Mesendoderm (in vitro differentiated cells): ENCODE results near the gene PNPLA8. TPM values are rescaled to one million over a fixed set of nuclear protein-coding genes. Genes with fewer than 3 reads are reported as not detected.
A peak's percentile ranks its signal among the peaks of the same experiment; 100 is the strongest.

Experiments
- DNase-seq: peaks from one replicate; pipeline ENCODE4 v3.0.0; 2013
- H2AK5ac ChIP-seq: 2 replicates; pipeline ENCODE4 v1.6.1; 2013; ENCODE audit warnings: low read length, inconsistent platforms
- H2BK120ac ChIP-seq: 2 replicates; pipeline ENCODE4 v1.6.1; 2013; ENCODE audit warnings: low read depth, mild to moderate bottlenecking, low read length, moderate library complexity, mixed read lengths
- H2BK15ac ChIP-seq: replicated peaks from 2 replicates; pipeline ENCODE4 v1.6.1; 2013; ENCODE audit warnings: low read depth, mild to moderate bottlenecking, moderate library complexity
- H2BK5ac ChIP-seq: 2 replicates; pipeline ENCODE4 v1.6.1; 2013; ENCODE audit warnings: low read length, inconsistent platforms
- H3K18ac ChIP-seq: 2 replicates; pipeline ENCODE4 v1.6.1; 2013; ENCODE audit warnings: mild to moderate bottlenecking, low read length, mixed read lengths
- H3K23ac ChIP-seq: one replicate; pipeline ENCODE4 v1.6.1; 2013; ENCODE audit warnings: low read length
- H3K27ac ChIP-seq: 2 replicates; pipeline ENCODE4 v1.5.1; 2013; ENCODE audit warnings: low read depth, mild to moderate bottlenecking, inconsistent platforms, low read length, moderate library complexity
- H3K27me3 ChIP-seq: 2 replicates; pipeline ENCODE4 v1.6.1; 2013; ENCODE audit warnings: low read length, control low read depth, mild to moderate bottlenecking, inconsistent platforms; ENCODE audit not compliant: insufficient read depth, poor library complexity
- H3K36me3 ChIP-seq: 2 replicates; pipeline ENCODE4 v1.6.1; 2013; ENCODE audit warnings: low read length, inconsistent platforms; ENCODE audit not compliant: control insufficient read depth, insufficient read depth
- H3K4ac ChIP-seq: one replicate; pipeline ENCODE4 v1.6.1; 2013; ENCODE audit warnings: low read depth, mild to moderate bottlenecking, low read length, moderate library complexity
- H3K4me1 ChIP-seq: 2 replicates; pipeline ENCODE4 v1.6.1; 2013; ENCODE audit warnings: low read depth, low read length, inconsistent platforms; ENCODE audit not compliant: control insufficient read depth
- H3K4me2 ChIP-seq: 2 replicates; pipeline ENCODE4 v1.6.1; 2013; ENCODE audit warnings: low read length
- H3K4me3 ChIP-seq: 2 replicates; pipeline ENCODE4 v1.5.1; 2013; ENCODE audit warnings: mild to moderate bottlenecking, low read length
- H3K56ac ChIP-seq: one replicate; pipeline ENCODE4 v1.6.1; 2013; ENCODE audit warnings: low read length
- H3K79me1 ChIP-seq: 2 replicates; pipeline ENCODE4 v1.6.1; 2013; ENCODE audit warnings: low read length, inconsistent platforms
- H3K79me2 ChIP-seq: 2 replicates; pipeline ENCODE4 v1.6.1; 2013; ENCODE audit warnings: mild to moderate bottlenecking, low read length; ENCODE audit not compliant: control insufficient read depth, insufficient read depth
- H3K9ac ChIP-seq: 2 replicates; pipeline ENCODE4 v1.6.1; 2013; ENCODE audit warnings: low read length, inconsistent platforms
- H4K5ac ChIP-seq: one replicate; pipeline ENCODE4 v1.6.1; 2013; ENCODE audit warnings: low read length
- H4K8ac ChIP-seq: one replicate; pipeline ENCODE4 v1.6.1; 2013; ENCODE audit warnings: low read depth, mild to moderate bottlenecking, control low read depth, low read length, moderate library complexity
- WGBS: extraction: QIAGEN DNeasy Blood & Tissue Kit; methylation state at CpG from one replicate; pipeline ENCODE4 v1.1.7; 2013; ENCODE audit warnings: low lambda C conversion rate, missing lambda C conversion rate; ENCODE audit not compliant: insufficient coverage; ENCODE audit errors: extremely low coverage; 5-methylcytosine and 5-hydroxymethylcytosine counted together
- polyA plus RNA-seq, 2 experiments: library from polyadenylated mRNA; stranded (reverse); fragments of 200-250 nt; gene quantifications; one replicate each; pipeline ENCODE4 v1.2.3, GENCODE V29; 2013

Gene PNPLA8
- polyA plus RNA-seq (2013, experiment 1 of 2), result 7.8 TPM
- polyA plus RNA-seq (2013, experiment 2 of 2), result 8.3 TPM

- Histone ChIP-seq H3K9ac (peak within 1 kb of the TSS; percentile 88), H3K4ac (no peak within 1 kb of the TSS), H3K23ac (no peak within 1 kb of the TSS)
Measured at GRCh38 chr7:108525985-108526767, at the start of gene PNPLA8. Gene PNPLA8 (minus strand): TSS chr7:108526135. CDS start chr7:108515491, 10,644 bp downstream.

DNA sequence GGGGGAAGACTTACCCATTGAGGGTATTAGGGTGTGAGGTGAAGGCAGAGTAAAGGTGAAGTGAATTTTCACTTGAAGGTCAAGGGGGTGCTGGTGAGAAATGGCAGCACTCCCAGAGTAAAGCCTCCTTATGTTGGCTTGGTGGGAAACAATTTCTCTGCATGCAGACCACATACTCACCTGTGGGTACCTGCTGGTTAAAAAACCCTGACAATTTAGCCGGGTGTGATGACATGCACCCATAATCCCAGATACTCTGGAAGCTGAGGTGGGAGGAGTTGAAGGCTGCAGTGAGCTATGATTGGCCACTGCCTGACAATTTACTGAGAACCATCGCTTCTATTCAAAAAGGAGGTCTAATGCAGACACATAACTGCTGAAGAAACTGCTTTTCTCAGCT lies 49.2 kb upstream of the PNPLA8 start:
- Histone ChIP-seq H3K36me3 (peaks cover 2% of the 10 kb centered on the region), H4K8ac (no peak overlapping the region), H3K4ac (no peak overlapping the region), H2BK15ac (no peak overlapping the region), H3K79me2 (peaks cover 12% of the 10 kb centered on the region), H2AK5ac (no peak overlapping the region), H3K4me1 (no peaks in the 10 kb centered on the region), H2BK5ac (no peak overlapping the region), H3K27ac (no peak overlapping the region), H3K27me3 (no peaks in the 10 kb centered on the region), H3K18ac (no peak overlapping the region), H3K4me2 (no peak overlapping the region), H3K9ac (no peak overlapping the region), H2BK120ac (no peak overlapping the region), H4K5ac (no peak overlapping the region), H3K23ac (no peak overlapping the region), H3K4me3 (no peak overlapping the region), H3K79me1 (peaks cover 7% of the 10 kb centered on the region), H3K56ac (no peak overlapping the region)
- no peak for DNase-seq
- WGBS, result no CpG with 5 or more reads among the region's 2 CpGs

More at GRCh38 chr7:108525985-108526767, at the start of gene PNPLA8:
- Histone ChIP-seq H3K79me1 (peaks cover 4% of the 10 kb centered on the region), H2AK5ac (no peak within 1 kb of the TSS), H3K36me3 (no peaks in the 10 kb centered on the region), H3K4me2 (peak within 1 kb of the TSS; percentile 91), H3K18ac (no peak within 1 kb of the TSS), H3K27ac (peak within 1 kb of the TSS; percentile 85), H3K4me3 (peak within 1 kb of the TSS; percentile 77), H3K27me3 (no peaks in the 10 kb centered on the region), H2BK5ac (peak within 1 kb of the TSS; percentile 60), H4K8ac (peak within 1 kb of the TSS; percentile 16), H4K5ac (no peak within 1 kb of the TSS), H2BK15ac (no peak within 1 kb of the TSS), H3K4me1 (peaks cover 6% of the 10 kb centered on the region), H3K56ac (peak within 1 kb of the TSS; percentile 94), H2BK120ac (no peak within 1 kb of the TSS), H3K79me2 (peaks cover 7% of the 10 kb centered on the region)
- DNase-seq, result peak; percentile 100
- no CpG with 5 or more reads among the region's 64 CpGs for WGBS

DNA sequence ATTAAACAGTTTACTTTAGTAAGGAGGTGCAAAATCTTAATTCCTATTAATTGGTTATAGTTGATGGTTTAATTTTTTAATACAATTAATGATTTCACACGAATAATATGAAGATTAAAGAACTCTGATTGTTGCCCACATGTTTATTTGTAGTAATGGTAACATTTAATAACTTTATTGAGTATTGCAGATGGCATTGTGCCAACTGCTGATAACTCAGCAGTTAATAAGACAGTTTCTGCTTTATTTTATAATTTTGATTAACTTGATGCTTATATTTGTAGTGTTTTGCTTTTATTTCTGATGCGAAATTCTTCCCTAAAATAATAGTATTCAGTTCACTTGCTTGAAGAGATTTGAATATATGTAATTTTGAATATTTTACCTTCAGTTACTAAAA lies 46.5 kb upstream of the PNPLA8 start:
- WGBS, result no CpG with 5 or more reads among the region's 2 CpGs
- DNase-seq, result no peak
- Histone ChIP-seq H2BK120ac (no peak overlapping the region), H3K36me3 (no peaks in the 10 kb centered on the region), H3K4me2 (no peak overlapping the region), H3K79me1 (peaks cover 7% of the 10 kb centered on the region), H3K9ac (no peak overlapping the region), H3K27me3 (no peaks in the 10 kb centered on the region), H3K56ac (no peak overlapping the region), H3K4me1 (no peaks in the 10 kb centered on the region), H4K8ac (no peak overlapping the region), H3K4ac (no peak overlapping the region), H2BK15ac (no peak overlapping the region), H3K27ac (no peak overlapping the region), H2AK5ac (no peak overlapping the region), H3K4me3 (no peak overlapping the region), H3K18ac (no peak overlapping the region), H2BK5ac (no peak overlapping the region), H4K5ac (no peak overlapping the region), H3K79me2 (peaks cover 23% of the 10 kb centered on the region), H3K23ac (no peak overlapping the region)

DNA sequence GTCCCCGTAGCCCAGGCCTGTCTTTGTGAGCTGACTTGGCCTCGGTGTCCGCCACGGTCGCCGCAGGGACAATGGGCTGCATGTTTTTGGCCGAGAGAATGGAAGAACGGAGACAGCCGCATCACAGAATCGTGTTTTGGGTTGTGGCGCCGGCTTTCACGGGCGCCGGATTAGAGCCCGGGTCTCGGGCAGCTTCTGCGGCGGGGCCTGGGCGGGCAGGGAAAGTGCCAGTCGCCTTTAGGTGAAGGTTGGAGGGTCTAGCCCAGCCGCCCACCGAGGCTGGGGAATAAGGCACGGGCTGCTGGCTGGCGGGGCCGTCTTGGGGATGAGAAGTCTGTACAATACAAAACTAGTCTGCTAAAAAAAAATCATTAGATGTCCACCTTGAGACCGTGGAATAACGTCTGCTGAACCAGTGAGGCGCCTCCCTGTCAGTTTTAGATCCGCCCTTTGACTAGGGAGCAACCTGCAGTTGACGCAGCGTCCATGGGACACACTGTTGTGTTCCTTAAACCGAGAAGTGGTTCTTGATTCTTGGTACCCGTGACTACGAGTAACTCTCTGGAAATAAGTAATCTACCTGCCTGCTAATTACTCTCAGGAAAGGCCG lies 44.3 kb upstream of the PNPLA8 start:
- DNase-seq, result peak; percentile 65
- peak overlapping the region; percentile 98 for H3K56ac ChIP-seq

DNA sequence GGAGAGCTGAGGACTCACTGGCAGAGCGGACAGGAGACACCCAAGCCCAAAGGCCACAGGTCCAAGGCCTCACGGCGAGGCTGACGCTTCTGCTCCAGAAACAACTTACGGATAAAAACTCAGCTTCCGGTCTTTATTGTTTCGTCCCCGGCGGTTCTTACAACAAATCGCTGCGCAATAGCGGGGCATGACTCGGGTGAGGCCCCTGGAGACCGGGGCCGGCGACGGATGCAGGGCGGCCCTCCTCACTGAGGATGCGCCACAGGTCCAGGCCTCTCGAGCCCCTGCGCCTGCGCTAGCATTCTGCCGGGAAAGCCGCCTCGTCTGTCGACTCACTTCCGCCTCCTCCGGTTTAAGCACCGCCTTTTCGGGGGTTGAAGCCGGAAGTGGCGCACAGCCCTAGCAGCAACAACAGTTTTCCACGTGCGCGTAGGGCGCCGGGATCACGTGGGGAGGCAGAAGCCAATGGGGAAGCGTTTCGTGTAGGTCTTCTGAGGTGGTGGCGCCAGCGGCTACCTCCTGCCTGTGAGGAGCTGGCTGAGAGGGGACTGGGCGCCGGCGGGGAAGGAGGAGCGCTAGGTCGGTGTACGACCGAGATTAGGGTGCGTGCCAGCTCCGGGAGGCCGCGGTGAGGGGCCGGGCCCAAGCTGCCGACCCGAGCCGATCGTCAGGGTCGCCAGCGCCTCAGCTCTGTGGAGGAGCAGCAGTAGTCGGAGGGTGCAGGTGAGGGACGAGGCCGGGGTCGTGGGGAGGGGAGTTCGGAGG lies 43.6 kb upstream of the PNPLA8 start, which contains the start of the genes DNAJB9 and THAP5:
DNAJB9 (plus strand) TSS at position 494 of the 765 bp plus-strand sequence. CDS start 1,853 bp downstream, outside the sequence.
THAP5 (minus strand) TSS at position 326 of the 765 bp plus-strand sequence; CDS start at position 189, 137 bp downstream.
- Histone ChIP-seq H3K4me1 (no peaks in the 10 kb centered on the region), H3K27ac (peak within 1 kb of the TSS; percentile 87), H3K4me3 (peak within 1 kb of the TSS; percentile 91), H3K18ac (no peak within 1 kb of the TSS), H2BK5ac (peak within 1 kb of the TSS; percentile 69), H3K27me3 (no peaks in the 10 kb centered on the region), H3K9ac (peak within 1 kb of the TSS; percentile 99), H3K23ac (peak within 1 kb of the TSS; percentile 99), H2AK5ac (no peak within 1 kb of the TSS), H3K56ac (peak within 1 kb of the TSS; percentile 98), H3K36me3 (no peaks in the 10 kb centered on the region), H3K79me1 (peaks cover 3% of the 10 kb centered on the region), H3K4me2 (peak within 1 kb of the TSS; percentile 84), H4K5ac (no peak within 1 kb of the TSS), H2BK15ac (no peak within 1 kb of the TSS), H3K4ac (no peak within 1 kb of the TSS), H4K8ac (no peak within 1 kb of the TSS), H3K79me2 (peaks cover 23% of the 10 kb centered on the region), H2BK120ac (no peak within 1 kb of the TSS)
- peak; percentile 100 for DNase-seq
- no CpG with 5 or more reads among the region's 65 CpGs for WGBS

More for the DNA sequence above, 44.3 kb upstream of the PNPLA8 start:
- Histone ChIP-seq H2BK15ac (no peak overlapping the region), H3K4me3 (peak overlapping the region; percentile 85), H3K18ac (no peak overlapping the region), H3K79me1 (peaks cover 5% of the 10 kb centered on the region), H3K27ac (peak overlapping the region; percentile 76), H3K36me3 (no peaks in the 10 kb centered on the region), H3K4me2 (peak overlapping the region; percentile 84), H3K27me3 (no peaks in the 10 kb centered on the region), H3K9ac (peak overlapping the region; percentile 93), H2AK5ac (no peak overlapping the region), H3K4me1 (no peaks in the 10 kb centered on the region), H3K79me2 (peaks cover 23% of the 10 kb centered on the region), H2BK5ac (peak overlapping the region; percentile 65), H3K23ac (peak overlapping the region; percentile 56), H2BK120ac (no peak overlapping the region), H3K4ac (no peak overlapping the region), H4K8ac (no peak overlapping the region), H4K5ac (no peak overlapping the region)
- WGBS, result no CpG with 5 or more reads among the region's 36 CpGs
